HepG2 (cell line): ENCODE measurements around the gene KCTD5. TPM values are rescaled to one million over a fixed set of nuclear protein-coding genes. Genes with fewer than 3 reads are reported as not detected.
A peak's percentile ranks its signal among the peaks of the same experiment; 100 is the strongest.

Experiments
- ADNP ChIP-seq: sonication (generic); formaldehyde crosslinking; IDR thresholded peaks from 2 replicates; pipeline ENCODE4 v1.4.0; 2020; ENCODE audit warnings: missing genetic modification reagents
- ATF7-NPFF ChIP-seq: sonication (generic); formaldehyde crosslinking; IDR thresholded peaks from 2 replicates; pipeline ENCODE4 v1.8.1; 2023; ENCODE audit warnings: mild to moderate bottlenecking, low read depth, missing genetic modification reagents, moderate library complexity
- FOXK1 ChIP-seq: sonication (generic); formaldehyde crosslinking; IDR thresholded peaks from 2 replicates; pipeline ENCODE4 v1.4.0; 2020; ENCODE audit warnings: low read depth, missing genetic modification reagents, borderline replicate concordance
- MATR3 ChIP-seq: sonication (generic); formaldehyde crosslinking; IDR thresholded peaks from 2 replicates; pipeline ENCODE4 v1.4.0; 2020; ENCODE audit warnings: missing genetic modification reagents
- PHF8 ChIP-seq: sonication (generic); formaldehyde crosslinking; IDR thresholded peaks from 2 replicates; pipeline ENCODE4 v1.5.0; 2020; ENCODE audit warnings: missing genetic modification reagents
- SMYD3 ChIP-seq: sonication (generic); formaldehyde crosslinking; IDR thresholded peaks from 2 replicates; pipeline ENCODE4 v1.8.1; 2023; ENCODE audit warnings: mild to moderate bottlenecking, missing genetic modification reagents
- TEAD3 ChIP-seq: optimal IDR thresholded peaks from 2 replicates; pipeline ENCODE3; 2016; ENCODE audit warnings: borderline replicate concordance
- ZNF225 ChIP-seq: sonication (generic); formaldehyde crosslinking; IDR thresholded peaks from 2 replicates; pipeline ENCODE4 v1.4.0; 2020; ENCODE audit warnings: mild to moderate bottlenecking, missing genetic modification reagents
- ZNF30 ChIP-seq: sonication (generic); formaldehyde crosslinking; IDR thresholded peaks from 2 replicates; pipeline ENCODE4 v1.5.0; 2020; ENCODE audit warnings: mild to moderate bottlenecking, missing genetic modification reagents
- ZNF496 ChIP-seq: sonication (generic); formaldehyde crosslinking; IDR thresholded peaks from 2 replicates; pipeline ENCODE4 v1.8.1; 2023; ENCODE audit warnings: mild to moderate bottlenecking, moderate library complexity, missing genetic modification reagents; ENCODE audit not compliant: insufficient replicate concordance
- ZNF543 ChIP-seq: sonication (generic); formaldehyde crosslinking; IDR thresholded peaks from 2 replicates; pipeline ENCODE4 v1.4.0; 2020; ENCODE audit warnings: mild to moderate bottlenecking, missing genetic modification reagents
- polyA plus RNA-seq, 8 experiments: library from polyadenylated mRNA; depleted of rRNA in 3 of 8; stranded (reverse) in 7 of 8; unstranded in 1 of 8; fragments of >200 nt; fragmentation: Illumina TruSeq in 4 of 8; extraction: Trizol in 4 of 8; gene quantifications; 2 replicates each; pipeline versions ENCODE4 v1.2.1 to v1.2.3, GENCODE V29; 2011 to 2016; ENCODE audit warnings: low read depth in 4 of 8, missing spikeins in 1 of 8, mixed read lengths in 1 of 8; ENCODE audit not compliant: insufficient read depth in 1 of 8
- total RNA-seq, 5 experiments: library from RNA; depleted of rRNA; stranded (reverse); fragments of >200 nt; fragmentation: Illumina TruSeq; extraction: Trizol; gene quantifications; 2 replicates each; pipeline ENCODE4 v1.2.3, GENCODE V29; 2016; ENCODE audit warnings: low read depth in 1 of 5
- TF ChIP-seq, protein P1 (sequence below): sonication (generic); formaldehyde crosslinking; conservative IDR thresholded peaks from 2 replicates; pipeline ENCODE4 v1.8.0; 2022; ENCODE audit warnings: low read depth, missing genetic modification reagents
- TF ChIP-seq, protein P2 (sequence below), 2 experiments: IDR thresholded peaks; 2 replicates each; pipeline ENCODE4 v1.6.1; 2011 to 2012; ENCODE audit warnings: low read length in 2 of 2, borderline replicate concordance in 1 of 2, low read depth in 1 of 2, mild to moderate bottlenecking in 1 of 2, moderate library complexity in 1 of 2
- TF ChIP-seq, protein P3 (sequence below): sonication (generic); formaldehyde crosslinking; IDR thresholded peaks from 2 replicates; pipeline ENCODE4 v1.4.0; 2020; ENCODE audit warnings: missing genetic modification reagents, mild to moderate bottlenecking, borderline replicate concordance
- TF ChIP-seq, protein P4 (sequence below): sonication (generic); formaldehyde crosslinking; IDR thresholded peaks from 2 replicates; pipeline ENCODE4 v1.4.0; 2020; ENCODE audit warnings: missing genetic modification reagents
- TF ChIP-seq, protein P5 (sequence below), 2 experiments: fragments of 450-650 bp in 1 of 2; sonication (generic) in 1 of 2; formaldehyde crosslinking; IDR thresholded peaks; 2 replicates each; pipeline versions ENCODE4 v1.5.0 to v1.8.0; 2020 to 2022; ENCODE audit warnings: mild to moderate bottlenecking in 1 of 2, missing genetic modification reagents in 1 of 2

The KCTD5 gene
- total and polyA plus RNA-seq, 2 of the 13 experiments (the other 11 are each of a cell fraction or from before 2014, with no cell fraction given): 25.4 to 29.8 TPM

DNA sequence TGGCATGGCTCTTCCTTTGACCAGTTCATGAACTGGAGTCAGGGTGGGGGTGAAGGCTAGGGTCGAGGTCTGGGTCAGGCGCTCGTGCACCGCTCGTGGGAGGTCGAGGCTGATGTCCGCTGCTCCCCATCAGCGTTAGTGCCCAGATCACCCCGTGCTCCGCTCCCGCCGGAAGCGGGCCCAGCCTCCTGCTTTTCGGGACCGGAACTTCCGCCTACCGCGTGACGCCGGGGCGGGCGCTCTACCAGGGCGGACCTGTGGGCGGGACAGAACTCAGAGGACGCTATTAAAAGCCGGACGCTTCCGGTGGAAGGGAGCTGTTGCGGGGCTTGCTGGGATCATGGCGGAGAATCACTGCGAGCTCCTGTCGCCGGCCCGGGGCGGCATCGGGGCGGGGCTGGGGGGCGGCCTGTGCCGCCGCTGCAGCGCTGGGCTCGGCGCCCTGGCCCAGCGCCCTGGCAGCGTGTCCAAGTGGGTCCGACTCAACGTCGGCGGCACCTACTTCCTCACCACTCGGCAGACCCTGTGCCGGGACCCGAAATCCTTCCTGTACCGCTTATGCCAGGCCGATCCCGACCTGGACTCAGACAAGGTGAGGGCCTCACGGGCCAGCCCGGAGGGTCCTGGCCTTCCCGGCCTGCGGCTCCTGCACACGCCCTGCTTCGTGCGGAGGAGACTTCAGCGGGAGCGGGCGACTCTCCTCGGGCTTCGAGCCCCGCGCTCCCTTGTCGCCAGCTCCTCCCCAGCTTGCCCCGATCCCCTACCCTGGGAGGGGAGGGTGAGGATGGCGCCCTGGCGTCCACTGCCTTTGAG lies at the start of gene KCTD5 (continued):
- TF ChIP-seq, protein P1, sequence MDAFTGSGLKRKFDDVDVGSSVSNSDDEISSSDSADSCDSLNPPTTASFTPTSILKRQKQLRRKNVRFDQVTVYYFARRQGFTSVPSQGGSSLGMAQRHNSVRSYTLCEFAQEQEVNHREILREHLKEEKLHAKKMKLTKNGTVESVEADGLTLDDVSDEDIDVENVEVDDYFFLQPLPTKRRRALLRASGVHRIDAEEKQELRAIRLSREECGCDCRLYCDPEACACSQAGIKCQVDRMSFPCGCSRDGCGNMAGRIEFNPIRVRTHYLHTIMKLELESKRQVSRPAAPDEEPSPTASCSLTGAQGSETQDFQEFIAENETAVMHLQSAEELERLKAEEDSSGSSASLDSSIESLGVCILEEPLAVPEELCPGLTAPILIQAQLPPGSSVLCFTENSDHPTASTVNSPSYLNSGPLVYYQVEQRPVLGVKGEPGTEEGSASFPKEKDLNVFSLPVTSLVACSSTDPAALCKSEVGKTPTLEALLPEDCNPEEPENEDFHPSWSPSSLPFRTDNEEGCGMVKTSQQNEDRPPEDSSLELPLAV (CRISPR knock-in tag): no peak
- TF ChIP-seq ZNF30: no peak
- TF ChIP-seq PHF8 (CRISPR knock-in tag): peak; percentile 96
- TF ChIP-seq ATF7-NPFF (CRISPR knock-in tag): peak; percentile 36; the same call in 1 of the 2 replicates
- peak; percentile 96 for TF ChIP-seq FOXK1
- peak; percentile 88 for TF ChIP-seq TEAD3 (CRISPR knock-in tag)
- TF ChIP-seq, protein P2, sequence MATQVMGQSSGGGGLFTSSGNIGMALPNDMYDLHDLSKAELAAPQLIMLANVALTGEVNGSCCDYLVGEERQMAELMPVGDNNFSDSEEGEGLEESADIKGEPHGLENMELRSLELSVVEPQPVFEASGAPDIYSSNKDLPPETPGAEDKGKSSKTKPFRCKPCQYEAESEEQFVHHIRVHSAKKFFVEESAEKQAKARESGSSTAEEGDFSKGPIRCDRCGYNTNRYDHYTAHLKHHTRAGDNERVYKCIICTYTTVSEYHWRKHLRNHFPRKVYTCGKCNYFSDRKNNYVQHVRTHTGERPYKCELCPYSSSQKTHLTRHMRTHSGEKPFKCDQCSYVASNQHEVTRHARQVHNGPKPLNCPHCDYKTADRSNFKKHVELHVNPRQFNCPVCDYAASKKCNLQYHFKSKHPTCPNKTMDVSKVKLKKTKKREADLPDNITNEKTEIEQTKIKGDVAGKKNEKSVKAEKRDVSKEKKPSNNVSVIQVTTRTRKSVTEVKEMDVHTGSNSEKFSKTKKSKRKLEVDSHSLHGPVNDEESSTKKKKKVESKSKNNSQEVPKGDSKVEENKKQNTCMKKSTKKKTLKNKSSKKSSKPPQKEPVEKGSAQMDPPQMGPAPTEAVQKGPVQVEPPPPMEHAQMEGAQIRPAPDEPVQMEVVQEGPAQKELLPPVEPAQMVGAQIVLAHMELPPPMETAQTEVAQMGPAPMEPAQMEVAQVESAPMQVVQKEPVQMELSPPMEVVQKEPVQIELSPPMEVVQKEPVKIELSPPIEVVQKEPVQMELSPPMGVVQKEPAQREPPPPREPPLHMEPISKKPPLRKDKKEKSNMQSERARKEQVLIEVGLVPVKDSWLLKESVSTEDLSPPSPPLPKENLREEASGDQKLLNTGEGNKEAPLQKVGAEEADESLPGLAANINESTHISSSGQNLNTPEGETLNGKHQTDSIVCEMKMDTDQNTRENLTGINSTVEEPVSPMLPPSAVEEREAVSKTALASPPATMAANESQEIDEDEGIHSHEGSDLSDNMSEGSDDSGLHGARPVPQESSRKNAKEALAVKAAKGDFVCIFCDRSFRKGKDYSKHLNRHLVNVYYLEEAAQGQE (IDR thresholded peaks at IDR 0.05; ENCODE audit: borderline replicate concordance in 1 of 2, low read depth in 1 of 2, low read length in 2 of 2): peak in 1 of 2 experiments; percentile 79; a peak in 2 of 4 replicates
- no peak for TF ChIP-seq ZNF496 (CRISPR knock-in tag)
- no peak for TF ChIP-seq MATR3
- TF ChIP-seq, protein P3, sequence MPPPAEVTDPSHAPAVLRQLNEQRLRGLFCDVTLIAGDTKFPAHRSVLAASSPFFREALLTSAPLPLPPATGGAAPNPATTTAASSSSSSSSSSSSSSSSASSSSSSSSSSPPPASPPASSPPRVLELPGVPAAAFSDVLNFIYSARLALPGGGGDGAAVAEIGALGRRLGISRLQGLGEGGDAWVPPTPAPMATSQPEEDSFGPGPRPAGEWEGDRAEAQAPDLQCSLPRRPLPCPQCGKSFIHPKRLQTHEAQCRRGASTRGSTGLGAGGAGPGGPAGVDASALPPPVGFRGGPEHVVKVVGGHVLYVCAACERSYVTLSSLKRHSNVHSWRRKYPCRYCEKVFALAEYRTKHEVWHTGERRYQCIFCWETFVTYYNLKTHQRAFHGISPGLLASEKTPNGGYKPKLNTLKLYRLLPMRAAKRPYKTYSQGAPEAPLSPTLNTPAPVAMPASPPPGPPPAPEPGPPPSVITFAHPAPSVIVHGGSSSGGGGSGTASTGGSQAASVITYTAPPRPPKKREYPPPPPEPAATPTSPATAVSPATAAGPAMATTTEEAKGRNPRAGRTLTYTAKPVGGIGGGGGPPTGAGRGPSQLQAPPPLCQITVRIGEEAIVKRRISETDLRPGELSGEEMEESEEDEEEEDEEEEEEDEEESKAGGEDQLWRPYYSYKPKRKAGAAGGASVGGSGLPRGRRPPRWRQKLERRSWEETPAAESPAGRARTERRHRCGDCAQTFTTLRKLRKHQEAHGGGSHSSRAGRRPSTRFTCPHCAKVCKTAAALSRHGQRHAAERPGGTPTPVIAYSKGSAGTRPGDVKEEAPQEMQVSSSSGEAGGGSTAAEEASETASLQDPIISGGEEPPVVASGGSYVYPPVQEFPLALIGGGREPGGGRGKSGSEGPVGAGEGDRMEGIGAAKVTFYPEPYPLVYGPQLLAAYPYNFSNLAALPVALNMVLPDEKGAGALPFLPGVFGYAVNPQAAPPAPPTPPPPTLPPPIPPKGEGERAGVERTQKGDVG (CRISPR knock-in tag): 0 out of 2 replicates have a peak, but pooled peaks have one; percentile 38
- TF ChIP-seq, protein P4, sequence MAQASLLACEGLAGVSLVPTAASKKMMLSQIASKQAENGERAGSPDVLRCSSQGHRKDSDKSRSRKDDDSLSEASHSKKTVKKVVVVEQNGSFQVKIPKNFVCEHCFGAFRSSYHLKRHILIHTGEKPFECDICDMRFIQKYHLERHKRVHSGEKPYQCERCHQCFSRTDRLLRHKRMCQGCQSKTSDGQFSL (CRISPR knock-in tag): peak; percentile 86; the same call in 1 of the 2 replicates
- peak; percentile 87 for TF ChIP-seq ZNF543 (CRISPR knock-in tag)
- TF ChIP-seq, protein P5, sequence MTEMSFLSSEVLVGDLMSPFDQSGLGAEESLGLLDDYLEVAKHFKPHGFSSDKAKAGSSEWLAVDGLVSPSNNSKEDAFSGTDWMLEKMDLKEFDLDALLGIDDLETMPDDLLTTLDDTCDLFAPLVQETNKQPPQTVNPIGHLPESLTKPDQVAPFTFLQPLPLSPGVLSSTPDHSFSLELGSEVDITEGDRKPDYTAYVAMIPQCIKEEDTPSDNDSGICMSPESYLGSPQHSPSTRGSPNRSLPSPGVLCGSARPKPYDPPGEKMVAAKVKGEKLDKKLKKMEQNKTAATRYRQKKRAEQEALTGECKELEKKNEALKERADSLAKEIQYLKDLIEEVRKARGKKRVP (CRISPR knock-in tag; IDR thresholded peaks at IDR 0.05): 0 out of 4 replicates have a peak, but pooled peaks of 1 of the 2 experiments have one; percentile 27
- TF ChIP-seq SMYD3 (CRISPR knock-in tag): peak; percentile 75; the same call in 1 of the 2 replicates
- peak; percentile 90 for TF ChIP-seq ZNF225
- no peak for TF ChIP-seq ADNP (CRISPR knock-in tag)
